HepG2 (cell line): ENCODE results near the gene OTUD6A.

ENCODE experiments used
- HOXA7 ChIP-seq: sonication (generic); formaldehyde crosslinking; IDR thresholded peaks from 2 replicates; pipeline ENCODE4 v1.8.1; 2022; ENCODE audit warnings: mild to moderate bottlenecking, missing genetic modification reagents, moderate library complexity
- KAT2B ChIP-seq: fragments of 150-350 bp; IDR thresholded peaks from 2 replicates; pipeline ENCODE4 v1.6.1; 2014; ENCODE audit warnings: low read depth, low read length, borderline replicate concordance
- RFX5 ChIP-seq: IDR thresholded peaks from 2 replicates; pipeline ENCODE4 v1.6.1; 2011; ENCODE audit warnings: low read depth, low read length, improper control_type of control experiment

DNA sequence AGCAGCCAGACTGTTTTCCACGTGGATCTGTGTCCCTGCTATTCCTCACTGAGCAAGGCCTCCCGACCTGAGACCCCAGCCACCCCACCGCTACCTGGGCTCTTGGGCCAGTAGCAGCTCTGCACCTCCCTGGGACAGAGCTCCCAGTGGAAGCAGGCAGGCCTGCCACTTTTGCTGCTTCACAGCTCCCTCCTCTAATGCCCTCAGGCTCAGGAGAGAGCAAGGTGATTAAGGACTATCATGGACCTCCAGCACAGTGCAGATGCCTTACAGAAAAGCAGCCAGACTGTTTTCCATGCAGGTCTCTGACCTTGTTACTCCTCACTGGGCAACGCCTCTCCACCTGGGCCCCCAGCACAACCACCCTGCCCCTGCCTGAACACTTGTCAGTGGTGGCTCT lies 49.5 kb upstream of the OTUD6A start:
- TF ChIP-seq HOXA7 (CRISPR knock-in tag) (no peak), KAT2B (no peak), RFX5 (no peak)
